ENCODE results near the gene CCDC167. TPM values are rescaled to one million over a fixed set of nuclear protein-coding genes. Genes with fewer than 3 reads are reported as not detected.

The CCDC167 gene
- total RNA-seq, 6 experiments from 2014 or later = 19.0 to 23.8 (median 22.4) TPM

DNA sequence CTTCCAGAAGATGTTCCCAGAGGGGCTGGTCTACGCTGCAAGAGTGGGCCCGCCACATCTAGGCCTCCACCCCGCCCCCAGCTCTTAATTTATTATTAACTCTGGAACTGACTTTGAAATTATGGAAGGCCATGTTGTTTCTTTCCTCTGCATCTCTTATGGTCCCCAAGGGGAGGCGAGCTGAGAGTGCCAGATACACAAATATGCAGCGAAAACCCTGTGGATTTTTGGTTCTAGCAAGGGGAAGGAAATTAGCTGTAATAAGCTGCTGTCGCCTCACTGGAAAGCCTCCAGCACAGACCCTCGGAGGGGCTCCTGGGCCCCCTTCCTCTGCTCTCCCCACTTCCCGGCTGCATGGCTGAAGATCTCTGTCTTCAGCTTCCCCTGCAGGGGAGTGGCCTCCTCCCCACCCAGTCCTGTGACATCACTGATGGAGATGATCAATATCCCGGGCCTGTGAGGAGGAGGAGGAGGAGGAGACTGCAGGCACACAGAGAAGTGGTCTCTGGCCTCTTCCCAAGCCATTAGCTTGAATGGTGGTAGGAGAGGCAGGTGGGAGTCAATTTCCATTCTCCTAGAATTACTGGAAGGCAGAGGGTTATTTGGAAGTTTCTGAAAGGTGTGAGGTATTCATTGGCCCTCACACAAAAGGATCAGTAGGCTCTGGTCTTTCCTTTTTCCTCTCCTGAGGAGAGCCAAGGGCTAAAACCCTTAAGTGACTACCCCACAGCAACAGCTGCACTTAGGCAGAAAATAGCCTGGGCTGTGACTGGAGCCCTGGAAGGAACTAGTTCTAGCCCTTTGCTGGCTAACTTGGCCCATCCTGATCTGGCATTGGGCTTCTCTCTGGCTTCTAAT, 39.7 kb upstream of the CCDC167 start:
- DNase-seq = no peak
- TF ChIP-seq, protein P1, sequence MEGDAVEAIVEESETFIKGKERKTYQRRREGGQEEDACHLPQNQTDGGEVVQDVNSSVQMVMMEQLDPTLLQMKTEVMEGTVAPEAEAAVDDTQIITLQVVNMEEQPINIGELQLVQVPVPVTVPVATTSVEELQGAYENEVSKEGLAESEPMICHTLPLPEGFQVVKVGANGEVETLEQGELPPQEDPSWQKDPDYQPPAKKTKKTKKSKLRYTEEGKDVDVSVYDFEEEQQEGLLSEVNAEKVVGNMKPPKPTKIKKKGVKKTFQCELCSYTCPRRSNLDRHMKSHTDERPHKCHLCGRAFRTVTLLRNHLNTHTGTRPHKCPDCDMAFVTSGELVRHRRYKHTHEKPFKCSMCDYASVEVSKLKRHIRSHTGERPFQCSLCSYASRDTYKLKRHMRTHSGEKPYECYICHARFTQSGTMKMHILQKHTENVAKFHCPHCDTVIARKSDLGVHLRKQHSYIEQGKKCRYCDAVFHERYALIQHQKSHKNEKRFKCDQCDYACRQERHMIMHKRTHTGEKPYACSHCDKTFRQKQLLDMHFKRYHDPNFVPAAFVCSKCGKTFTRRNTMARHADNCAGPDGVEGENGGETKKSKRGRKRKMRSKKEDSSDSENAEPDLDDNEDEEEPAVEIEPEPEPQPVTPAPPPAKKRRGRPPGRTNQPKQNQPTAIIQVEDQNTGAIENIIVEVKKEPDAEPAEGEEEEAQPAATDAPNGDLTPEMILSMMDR (IDR thresholded peaks at IDR 0.05) = no peak
- H3K27me3 Mint-ChIP-seq (ENCODE audit: insufficient read depth) = peaks cover 34% of the 10 kb centered on the region

DNA sequence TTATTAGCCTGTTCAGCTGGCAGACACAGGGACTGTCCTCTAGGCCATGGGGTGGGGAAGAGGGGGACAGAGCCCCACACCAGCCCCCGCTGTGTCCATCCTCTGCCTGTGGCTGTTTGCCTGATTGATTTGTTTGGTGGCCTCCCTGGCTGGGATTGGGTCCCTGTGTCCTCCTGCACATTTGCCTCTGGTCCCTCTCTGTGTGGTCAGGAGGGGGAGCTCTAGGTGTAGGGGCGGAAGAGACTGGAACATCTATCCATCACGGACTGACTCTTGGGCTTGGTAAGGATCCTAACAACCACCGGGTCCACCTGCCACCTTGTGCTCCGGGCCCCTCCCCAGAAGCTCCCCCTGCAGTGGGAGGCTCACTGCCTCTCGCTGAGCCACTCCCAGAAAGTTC, 38.4 kb upstream of the CCDC167 start:
- Mint-ChIP-seq H3K4me3 (no peak overlapping the region), H3K27ac (no peak overlapping the region), H3K9me3 (no peaks in the 10 kb centered on the region), H3K4me1 (ENCODE audit: low read depth) (peaks cover 12% of the 10 kb centered on the region), H3K27me3 (ENCODE audit: insufficient read depth) (peaks cover 45% of the 10 kb centered on the region), H3K36me3 (ENCODE audit: low read depth) (no peaks in the 10 kb centered on the region)
- TF ChIP-seq, protein P1 (IDR thresholded peaks at IDR 0.05) = peak; percentile 73
- no peak for DNase-seq

More for the DNA sequence above, 39.7 kb upstream of the CCDC167 start:
- peaks cover 12% of the 10 kb centered on the region for H3K4me1 Mint-ChIP-seq (ENCODE audit: low read depth)
- H3K27ac Mint-ChIP-seq = no peak overlapping the region
- no peaks in the 10 kb centered on the region for H3K9me3 Mint-ChIP-seq
- no peaks in the 10 kb centered on the region for H3K36me3 Mint-ChIP-seq (ENCODE audit: low read depth)
- no peak overlapping the region for H3K4me3 Mint-ChIP-seq

DNA sequence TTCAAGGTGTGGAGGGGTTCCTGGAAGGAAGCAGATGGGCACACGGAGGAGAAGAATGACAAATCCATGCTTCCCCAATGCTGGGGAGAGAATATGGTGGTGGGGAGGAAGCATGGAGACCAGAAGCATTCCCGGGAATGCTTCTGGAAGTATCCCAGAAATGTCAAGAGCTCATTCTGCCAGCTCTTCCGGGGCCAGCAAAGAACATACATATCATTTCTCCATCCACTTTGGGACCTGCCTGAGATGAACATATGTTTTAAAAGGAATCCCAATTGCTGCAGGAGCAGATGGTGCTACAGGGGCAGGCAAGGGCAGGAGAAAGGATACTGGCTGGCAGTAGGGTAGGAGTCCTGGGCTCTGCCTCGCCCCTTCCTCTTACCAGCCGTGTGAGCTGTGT, 37.9 kb upstream of the CCDC167 start:
- Mint-ChIP-seq H3K36me3 (ENCODE audit: low read depth) (no peaks in the 10 kb centered on the region), H3K4me3 (no peak overlapping the region), H3K27me3 (ENCODE audit: insufficient read depth) (peaks cover 51% of the 10 kb centered on the region), H3K4me1 (ENCODE audit: low read depth) (peaks cover 12% of the 10 kb centered on the region), H3K9me3 (no peaks in the 10 kb centered on the region), H3K27ac (no peak overlapping the region)
- DNase-seq = no peak
- TF ChIP-seq, protein P1 (IDR thresholded peaks at IDR 0.05) = no peak

DNA sequence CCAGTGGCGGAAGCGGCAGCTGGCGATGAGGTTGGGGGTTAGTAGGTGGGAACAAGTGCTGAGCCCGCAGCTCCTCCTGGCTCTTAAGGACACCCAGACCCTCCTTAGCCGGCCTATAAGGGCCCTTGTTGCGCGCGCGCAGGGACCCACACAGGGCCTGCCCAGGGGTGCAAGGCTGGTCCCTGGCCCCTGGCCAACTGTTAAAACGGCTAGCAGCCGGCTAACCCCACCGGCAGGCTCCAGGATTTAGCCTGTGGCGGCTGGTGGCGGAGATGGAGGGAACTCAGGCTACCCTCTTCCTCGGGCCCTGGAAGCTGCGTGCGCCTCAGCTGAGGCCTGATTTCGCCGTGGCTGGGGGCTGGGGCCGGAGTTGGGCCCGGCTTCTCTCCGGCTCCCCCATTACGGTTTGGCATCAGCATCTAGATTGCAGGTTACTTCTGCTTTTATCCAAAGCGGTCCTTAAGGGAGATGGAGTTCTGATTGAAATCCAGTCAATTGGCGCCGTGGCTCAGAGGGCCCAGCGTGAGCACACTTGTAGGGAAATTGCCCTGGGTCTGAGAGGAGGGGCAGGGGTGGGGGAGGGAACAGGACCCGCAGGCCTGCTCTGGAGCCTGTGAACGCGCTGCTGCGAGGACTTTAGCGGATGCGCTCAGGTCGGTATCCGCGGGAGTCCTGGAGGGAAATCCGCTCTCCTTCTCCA, 36.9 kb upstream of the CCDC167 start:
- no peaks in the 10 kb centered on the region for H3K36me3 Mint-ChIP-seq (ENCODE audit: low read depth)
- peaks cover 20% of the 10 kb centered on the region for H3K4me1 Mint-ChIP-seq (ENCODE audit: low read depth)
- H3K9me3 Mint-ChIP-seq = no peaks in the 10 kb centered on the region
- peaks cover 53% of the 10 kb centered on the region for H3K27me3 Mint-ChIP-seq (ENCODE audit: insufficient read depth)
- H3K27ac Mint-ChIP-seq = no peak overlapping the region
- TF ChIP-seq, protein P1 (IDR thresholded peaks at IDR 0.05) = no peak
- H3K4me3 Mint-ChIP-seq = no peak overlapping the region
- no peak for DNase-seq

DNA sequence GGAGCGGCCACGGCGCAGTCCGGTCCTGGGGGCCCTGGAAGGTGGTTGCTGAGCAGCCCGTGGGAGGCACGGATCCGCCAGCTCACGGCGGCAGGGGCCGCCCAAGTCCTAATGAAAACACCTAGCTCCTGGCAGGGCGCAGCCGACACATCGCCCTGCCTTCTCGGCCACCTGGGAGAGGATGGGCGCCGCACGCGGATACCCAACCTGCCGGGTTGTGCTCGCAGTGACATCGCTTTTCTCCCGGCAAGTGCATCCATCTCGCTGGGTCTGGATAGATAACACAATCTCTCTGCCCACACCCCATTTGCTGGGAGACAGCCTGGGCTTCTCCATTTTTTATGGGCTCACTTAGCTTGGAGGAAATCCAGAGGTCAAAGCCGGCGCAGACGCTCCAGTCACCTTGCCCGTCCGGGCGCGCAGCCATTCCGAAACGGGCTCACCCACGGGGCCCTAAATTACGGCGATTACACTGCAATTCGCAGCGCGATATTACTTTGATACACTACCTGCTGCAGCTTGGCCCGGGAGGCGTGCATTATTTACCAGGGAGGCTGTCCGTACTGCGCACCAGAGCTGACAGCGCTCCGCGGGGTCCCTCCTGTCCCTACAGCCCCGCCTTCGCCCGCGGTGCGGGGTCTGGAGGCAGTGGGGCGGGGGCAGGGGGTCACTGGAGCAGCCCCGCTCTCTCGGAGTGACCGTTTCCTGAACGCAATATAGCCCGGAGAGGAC, 36.2 kb upstream of the CCDC167 start:
- peaks cover 49% of the 10 kb centered on the region for H3K27me3 Mint-ChIP-seq (ENCODE audit: insufficient read depth)
- no peak for DNase-seq
- peaks cover 27% of the 10 kb centered on the region for H3K4me1 Mint-ChIP-seq (ENCODE audit: low read depth)
- no peaks in the 10 kb centered on the region for H3K36me3 Mint-ChIP-seq (ENCODE audit: low read depth)
- TF ChIP-seq, protein P1 (IDR thresholded peaks at IDR 0.05) = no peak
- H3K9me3 Mint-ChIP-seq = no peaks in the 10 kb centered on the region
- peak overlapping the region; percentile 53; the same call in 1 of the 2 replicates for H3K4me3 Mint-ChIP-seq
- H3K27ac Mint-ChIP-seq = no peak overlapping the region
